CMK (cell line): ENCODE measurements around the gene SEPHS2.

Experiments used
- DNase-seq: peaks from one replicate; pipeline ENCODE4 v3.0.0-alpha.2; 2010; ENCODE audit warnings: low read depth

SEPHS2 gene

GRCh38 chr16:30429678-30430427 lies 15.8 kb downstream of the SEPHS2 start, which contains the start of gene DCTPP1:
Gene DCTPP1, minus strand, starts transcription at chr16:30430030. Its CDS starts 50 bp downstream, at chr16:30429980.
- DNase-seq = peak; percentile 99

GRCh38 chr16:30429418-30429677 lies 16.3 kb downstream of the SEPHS2 start:
- DNase-seq = no peak

GRCh38 chr16:30428055-30428454 lies 17.6 kb downstream of the SEPHS2 start:
- DNase-seq = no peak

GRCh38 chr16:30421010-30421409 lies 24.7 kb downstream of the SEPHS2 start:
- DNase-seq = no peak

GRCh38 chr16:30418350-30419181 lies 27.1 kb downstream of the SEPHS2 start:
- no peak for DNase-seq

- no peak for DNase-seq
Observed at GRCh38 chr16:30417529-30418349, 27.9 kb downstream of the SEPHS2 start.

- no peak for DNase-seq
Observed at GRCh38 chr16:30416624-30417528, 28.8 kb downstream of the SEPHS2 start.

- DNase-seq = no peak
Observed at GRCh38 chr16:30416047-30416603, 29.5 kb downstream of the SEPHS2 start.

GRCh38 chr16:30414159-30414558 lies 31.5 kb downstream of the SEPHS2 start:
- DNase-seq = no peak

- DNase-seq = no peak
Observed at GRCh38 chr16:30413112-30413806, 32.4 kb downstream of the SEPHS2 start.

- DNase-seq = peak; percentile 80
Observed at GRCh38 chr16:30409125-30410060, 36.3 kb downstream of the SEPHS2 start.

GRCh38 chr16:30407804-30408534 lies 37.7 kb downstream of the SEPHS2 start:
- no peak for DNase-seq

GRCh38 chr16:30407102-30407803 lies 38.4 kb downstream of the SEPHS2 start, which contains the start of gene ZNF771:
Gene ZNF771, plus strand, starts transcription at chr16:30407606. Its CDS starts 448 bp downstream, at chr16:30408054.
- peak; percentile 76 for DNase-seq

GRCh38 chr16:30406795-30407101 lies 38.9 kb downstream of the SEPHS2 start:
- no peak for DNase-seq

- no peak for DNase-seq
Observed at GRCh38 chr16:30401768-30402425, 43.8 kb downstream of the SEPHS2 start.

GRCh38 chr16:30399435-30400186 lies 46.1 kb downstream of the SEPHS2 start:
- DNase-seq = no peak
